Liver (tissue), 9 donors: ENCODE data around the gene TSPAN5. TPM values are rescaled to one million over a fixed set of nuclear protein-coding genes. Genes with fewer than 3 reads are reported as not detected.

Source experiments
- DNase-seq: peaks from one replicate; pipeline ENCODE4 v3.0.0-alpha.2; 2017; ENCODE audit warnings: low spot score
- H3K27ac ChIP-seq, 2 donors: one replicate each; pipeline ENCODE4 v1.7.0; 2013; ENCODE audit warnings: inconsistent platforms in 2 of 2, low read length in 2 of 2, control low read depth in 1 of 2, low read depth in 1 of 2, mild to moderate bottlenecking in 1 of 2
- H3K27me3 ChIP-seq, 4 donors: one replicate each; pipeline versions ENCODE4 v1.6.1 to v1.7.0; 2013; ENCODE audit warnings: low read length in 3 of 4, inconsistent platforms in 1 of 4, mild to moderate bottlenecking in 1 of 4, moderate library complexity in 1 of 4; ENCODE audit not compliant: control insufficient read depth in 4 of 4, insufficient read depth in 4 of 4
- H3K36me3 ChIP-seq, 4 donors: one replicate each; pipeline versions ENCODE4 v1.6.1 to v1.7.0; 2013; ENCODE audit warnings: low read length in 3 of 4, mild to moderate bottlenecking in 3 of 4, low read depth in 1 of 4, moderate library complexity in 1 of 4; ENCODE audit not compliant: control insufficient read depth in 4 of 4, insufficient read depth in 3 of 4
- H3K4me1 ChIP-seq, 4 donors: one replicate each; pipeline versions ENCODE4 v1.6.1 to v1.7.0; 2013; ENCODE audit warnings: low read length in 3 of 4, mild to moderate bottlenecking in 3 of 4, moderate library complexity in 1 of 4; ENCODE audit not compliant: control insufficient read depth in 4 of 4, insufficient read depth in 4 of 4
- H3K4me3 ChIP-seq, 3 donors: one replicate each; pipeline versions ENCODE4 v1.6.1 to v1.7.0; 2013; ENCODE audit warnings: low read length in 3 of 3, control low read depth in 1 of 3, low read depth in 1 of 3, mild to moderate bottlenecking in 1 of 3
- H3K9ac ChIP-seq, 2 donors: one replicate each; pipeline ENCODE4 v1.7.0; 2013; ENCODE audit warnings: low read length in 2 of 2, mild to moderate bottlenecking in 2 of 2, moderate library complexity in 2 of 2, control low read depth in 1 of 2, low read depth in 1 of 2
- H3K9me3 ChIP-seq, 4 donors: one replicate each; pipeline versions ENCODE4 v1.6.1 to v1.7.0; 2013; ENCODE audit warnings: low read length in 3 of 4; ENCODE audit not compliant: control insufficient read depth in 4 of 4
- CTCF ChIP-seq: fragments of 150-350 bp; IDR thresholded peaks from 2 replicates; pipeline ENCODE4 v1.5.1; 2017; ENCODE audit warnings: improper control_type of control experiment, low read depth, low read length; ENCODE audit not compliant: missing input control
- FOXA1 ChIP-seq: IDR thresholded peaks from 2 replicates; pipeline ENCODE4 v1.6.1; 2016; ENCODE audit warnings: antibody characterized with exemption
- HNF4A ChIP-seq, 2 donors: conservative IDR thresholded peaks; 2 replicates each; pipeline ENCODE4 v1.6.1; 2016; ENCODE audit warnings: antibody characterized with exemption in 2 of 2, mild to moderate bottlenecking in 2 of 2
- HNF4G ChIP-seq: IDR thresholded peaks from 2 replicates; pipeline ENCODE4 v1.6.1; 2016; ENCODE audit warnings: antibody characterized with exemption
- MAX ChIP-seq: IDR thresholded peaks from 2 replicates; pipeline ENCODE4 v1.6.1; 2016; ENCODE audit warnings: antibody characterized with exemption
- NR2F2 ChIP-seq: IDR thresholded peaks from 2 replicates; pipeline ENCODE4 v1.6.1; 2016; ENCODE audit warnings: antibody characterized with exemption
- RAD21 ChIP-seq, 2 donors: IDR thresholded peaks; 2 replicates each; pipeline ENCODE4 v1.6.1; 2016; ENCODE audit warnings: antibody characterized with exemption in 2 of 2, mild to moderate bottlenecking in 2 of 2
- SP1 ChIP-seq: IDR thresholded peaks from 2 replicates; pipeline ENCODE4 v1.6.1; 2018; ENCODE audit warnings: antibody characterized with exemption, mild to moderate bottlenecking
- TAF1 ChIP-seq: conservative IDR thresholded peaks from 2 replicates; pipeline ENCODE4 v1.6.1; 2016; ENCODE audit warnings: antibody characterized with exemption, mild to moderate bottlenecking
- ZBTB33 ChIP-seq: IDR thresholded peaks from 2 replicates; pipeline ENCODE4 v1.6.1; 2016; ENCODE audit warnings: antibody characterized with exemption
- WGBS: extraction: QIAGEN DNeasy Blood & Tissue Kit; methylation state at CpG from one replicate; pipeline ENCODE4 v1.1.7; 2013; 5-methylcytosine and 5-hydroxymethylcytosine counted together
- polyA plus RNA-seq, 2 donors: library from polyadenylated mRNA; stranded (reverse) in 1 of 2; unstranded in 1 of 2; fragments of 200-250 nt in 1 of 2; fragments of >200 nt in 1 of 2; fragmentation: Nextera tagmentation in 1 of 2; extraction: Ambion mirVana in 1 of 2; gene quantifications; one replicate each; pipeline versions ENCODE4 v1.2.1 to v1.2.3, GENCODE V29; 2013 to 2015
- total RNA-seq, 2 donors: library from RNA; depleted of rRNA; stranded (reverse); fragments of >200 nt; gene quantifications; one replicate each; pipeline ENCODE4 v1.2.3, GENCODE V29; 2014
- donor health status: healthy.
- donor health status: healthy.
- donor health status: healthy.
- donor health status: healthy.
- donor health status: healthy.

TSPAN5 gene
- total and polyA plus RNA-seq, 4 donors, result 0.36 to 54.0 (median 0.63) TPM

GRCh38 chr4:98510757-98511517 is 147.5 kb downstream of the TSPAN5 start:
- TF ChIP-seq RAD21 (IDR thresholded peaks at IDR 0.05) (no peak), CTCF (no peak), HNF4G (no peak), HNF4A (conservative IDR thresholded peaks at IDR 0.05) (no peak), TAF1 (no peak), ZBTB33 (no peak), MAX (no peak)
- no peak for DNase-seq
- no peak overlapping the region for H3K27ac ChIP-seq
- no peak overlapping the region for H3K4me3 ChIP-seq
- H3K27me3 ChIP-seq, result no peaks in the 10 kb centered on the region
- no peaks in the 10 kb centered on the region for H3K4me1 ChIP-seq
- H3K9me3 ChIP-seq, result no peaks in the 10 kb centered on the region
- no peaks in the 10 kb centered on the region for H3K36me3 ChIP-seq
- H3K9ac ChIP-seq, result no peak overlapping the region
- WGBS, result 82% methylated on average over 6 of the region's 6 CpGs

GRCh38 chr4:98510340-98510739 is 148.1 kb downstream of the TSPAN5 start:
- DNase-seq, result no peak
- Histone ChIP-seq H3K9me3 (no peaks in the 10 kb centered on the region), H3K4me3 (no peak overlapping the region), H3K9ac (no peak overlapping the region), H3K27me3 (no peaks in the 10 kb centered on the region), H3K4me1 (no peaks in the 10 kb centered on the region), H3K27ac (no peak overlapping the region), H3K36me3 (no peaks in the 10 kb centered on the region)
- WGBS, result 86% methylated on average over 2 of the region's 2 CpGs
- TF ChIP-seq RAD21 (IDR thresholded peaks at IDR 0.05), result no peak
- TF ChIP-seq MAX, result no peak
- no peak for TF ChIP-seq NR2F2
- no peak for TF ChIP-seq SP1
- TF ChIP-seq FOXA1, result no peak
- no peak for TF ChIP-seq CTCF
